ENCODE measurements around the gene TMEM87A.
"Not testable (repeated sequence)": the region's sequence is repeated elsewhere in the genome, so short reads cannot be mapped to it uniquely, and the experiment has no call there.

The TMEM87A gene

DNA sequence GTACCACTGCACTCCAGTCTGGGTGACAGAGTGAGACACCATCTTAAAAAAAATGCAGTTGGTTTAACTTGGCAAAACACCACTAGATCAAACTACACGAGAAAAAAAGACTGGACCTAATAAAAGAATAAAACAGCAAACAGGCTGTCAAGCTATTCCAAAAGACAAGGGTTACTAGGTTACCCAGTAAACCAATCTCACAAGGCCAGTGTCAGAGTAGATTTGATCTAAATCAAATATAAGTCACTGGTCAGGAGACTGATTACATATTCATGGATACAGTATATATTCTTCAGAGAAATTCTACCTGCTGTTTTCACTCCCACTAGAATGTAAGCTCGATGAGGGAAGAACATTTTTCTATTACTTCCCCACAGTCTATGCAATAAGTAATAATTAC is 2.7 kb downstream of the TMEM87A start:
- no peak for DNase-seq (ENCODE audit: low read depth)

DNA sequence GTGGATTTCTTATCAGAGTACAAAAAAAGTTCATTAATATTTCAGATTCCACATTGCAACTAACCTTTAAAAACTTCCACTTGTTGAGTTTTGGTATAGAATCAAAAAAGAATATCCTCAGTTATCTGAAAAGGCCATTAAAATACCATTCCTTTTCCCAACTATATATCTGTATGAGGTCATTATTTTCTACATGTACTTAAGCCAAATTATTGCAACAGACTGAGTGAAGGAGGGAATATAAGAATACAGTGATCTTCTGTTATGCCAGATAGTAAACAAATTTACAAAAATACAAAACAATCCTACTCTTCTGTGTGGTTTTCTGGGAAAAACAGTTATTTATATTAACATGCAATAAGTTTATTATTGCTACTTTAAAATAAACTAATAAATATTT is 5.9 kb downstream of the TMEM87A start:
- DNase-seq (ENCODE audit: low read depth): no peak

DNA sequence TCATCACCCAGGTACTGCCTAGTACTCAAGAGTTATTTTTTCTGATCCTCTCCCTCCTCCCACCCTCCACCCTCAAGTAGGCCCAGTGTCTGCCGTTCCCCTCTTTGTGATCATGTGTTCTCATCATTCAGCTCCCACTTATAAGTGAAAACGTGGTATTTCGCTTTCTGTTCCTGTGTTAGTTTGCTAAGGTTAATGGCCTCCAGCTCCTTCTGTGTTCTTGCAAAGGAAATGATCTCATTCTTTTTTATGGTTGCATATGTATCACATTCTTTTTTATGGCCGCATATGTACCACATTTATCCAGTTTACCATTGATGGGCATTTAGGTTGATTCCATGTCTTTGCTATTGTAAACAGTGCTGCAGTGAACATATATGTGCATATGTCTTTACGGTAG is 8.4 kb downstream of the TMEM87A start:
- DNase-seq (ENCODE audit: low read depth): no peak

DNA sequence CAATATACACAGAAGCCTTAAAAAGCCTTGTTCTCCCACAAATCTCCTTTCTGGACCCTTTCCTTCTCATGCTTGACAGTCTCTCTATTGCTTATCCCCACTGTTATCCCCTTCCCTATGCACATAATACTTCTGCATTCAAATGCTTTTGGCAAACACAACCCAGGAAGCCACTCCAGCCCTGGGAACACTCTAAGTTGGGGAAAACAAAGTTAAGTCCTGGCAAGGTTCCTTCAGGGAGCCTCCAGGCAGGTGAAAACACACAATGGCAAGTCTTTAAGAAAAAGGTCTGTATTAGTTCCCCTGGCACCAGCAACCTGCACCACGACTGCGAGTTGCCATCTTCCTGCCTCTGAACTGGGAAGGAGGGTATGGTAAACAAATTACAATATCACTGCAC is 19.9 kb downstream of the TMEM87A start:
- no peak for DNase-seq (ENCODE audit: low read depth)

DNA sequence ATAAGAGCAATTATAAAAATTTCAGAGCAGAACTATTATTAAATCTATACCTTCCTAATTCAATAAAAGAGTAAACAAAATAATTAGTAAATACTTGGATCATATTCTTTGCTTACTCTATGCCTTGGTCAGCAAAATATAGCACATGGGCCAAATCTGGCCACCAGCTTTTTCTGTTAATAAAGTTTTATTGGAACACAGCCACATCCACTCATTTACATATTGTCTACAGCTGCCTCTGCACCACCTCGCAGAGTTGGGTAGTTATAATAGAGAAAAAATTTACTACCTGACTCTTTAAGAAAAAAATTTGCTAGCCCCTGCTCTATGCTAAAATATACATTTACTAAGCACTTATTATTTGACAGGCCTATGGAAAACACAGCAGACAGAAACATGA is 32.4 kb downstream of the TMEM87A start:
- no peak for DNase-seq (ENCODE audit: low read depth)

DNA sequence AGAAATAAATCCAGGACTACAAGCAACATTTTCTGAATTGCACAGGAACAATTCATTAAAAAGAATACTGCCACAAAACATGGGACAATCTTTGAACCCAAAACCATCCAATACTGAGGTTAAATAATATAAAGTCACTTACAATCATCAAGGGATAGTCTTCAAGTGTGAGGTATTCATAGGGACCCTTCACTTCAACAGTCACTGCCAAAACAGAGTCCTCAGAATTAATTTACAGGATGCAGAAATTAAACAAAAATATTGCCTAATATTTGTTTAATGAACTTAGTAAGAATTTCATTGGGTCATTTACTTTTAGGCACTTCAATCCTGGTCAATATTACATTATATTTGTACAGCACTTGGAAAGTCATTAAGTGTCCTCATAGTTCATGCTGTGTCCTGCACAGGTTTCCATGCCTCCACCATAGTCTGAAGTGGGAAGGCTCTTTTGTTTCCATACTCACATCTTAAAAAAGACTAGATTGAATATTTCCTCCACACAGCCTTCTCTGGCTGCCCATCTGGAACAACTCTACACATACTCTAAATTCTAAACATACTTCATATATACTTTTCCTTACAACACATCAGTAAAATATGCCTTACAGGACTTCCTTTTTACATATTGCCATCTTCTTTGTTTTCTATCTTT is 33.6 kb downstream of the TMEM87A start:
- peak; percentile 8 for DNase-seq (ENCODE audit: low read depth)

DNA sequence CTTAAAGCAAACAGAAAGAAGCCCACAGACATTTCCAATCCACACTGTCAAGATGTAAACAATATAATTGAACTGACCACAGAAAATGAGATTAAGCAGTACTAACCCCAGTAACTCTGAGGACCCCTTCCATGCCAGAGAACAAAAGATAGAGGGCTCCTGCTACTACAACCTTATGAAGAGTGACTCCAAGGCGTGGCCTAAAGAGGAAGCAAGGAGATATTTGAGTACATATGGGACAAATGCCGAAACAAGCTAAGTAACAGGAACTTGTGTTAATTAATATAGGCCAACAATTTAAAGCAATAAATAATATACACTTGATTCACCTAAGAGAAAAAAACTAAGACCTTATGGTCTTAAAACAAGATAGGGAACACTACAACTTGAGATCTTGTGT is 40.1 kb downstream of the TMEM87A start:
- DNase-seq (ENCODE audit: low read depth): no peak

DNA sequence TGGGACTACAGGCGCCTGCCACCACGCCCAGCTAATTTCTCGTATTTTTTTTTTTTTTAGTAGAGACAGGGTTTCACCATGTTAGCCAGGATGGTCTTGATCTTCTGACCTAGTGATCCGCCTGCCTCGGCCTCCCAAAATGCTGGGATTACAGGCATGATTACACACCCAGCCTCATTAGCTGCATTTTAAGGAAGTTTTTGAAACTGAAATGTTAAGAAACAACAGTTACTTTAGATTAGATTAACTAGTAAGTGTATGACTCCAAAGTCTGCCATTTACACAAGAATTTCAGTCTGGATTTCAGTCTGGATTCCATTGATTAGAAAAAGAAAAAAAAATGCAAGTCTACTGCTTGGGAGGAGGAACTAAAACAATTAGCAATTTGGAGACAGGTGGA is 40.6 kb downstream of the TMEM87A start:
- no peak for DNase-seq (ENCODE audit: low read depth)

DNA sequence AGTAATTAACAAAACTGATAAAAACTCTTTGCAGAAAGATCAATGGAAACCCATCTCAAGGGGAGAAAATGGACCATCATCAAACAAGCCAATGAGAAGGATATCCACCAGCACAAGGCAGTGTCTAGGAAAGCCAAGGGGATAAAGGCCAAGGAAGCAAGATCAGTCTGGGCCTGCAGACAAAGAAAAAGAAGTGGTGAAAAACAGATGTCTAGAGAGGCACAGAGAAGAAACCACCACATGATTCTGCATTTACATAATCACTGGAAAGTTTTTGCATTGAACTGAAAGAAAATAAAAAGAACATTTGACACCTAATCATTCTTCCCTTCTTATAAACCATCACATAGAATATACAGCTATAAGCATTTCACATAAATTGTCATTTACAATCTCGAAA is 42.1 kb downstream of the TMEM87A start:
- DNase-seq (ENCODE audit: low read depth): no peak

DNA sequence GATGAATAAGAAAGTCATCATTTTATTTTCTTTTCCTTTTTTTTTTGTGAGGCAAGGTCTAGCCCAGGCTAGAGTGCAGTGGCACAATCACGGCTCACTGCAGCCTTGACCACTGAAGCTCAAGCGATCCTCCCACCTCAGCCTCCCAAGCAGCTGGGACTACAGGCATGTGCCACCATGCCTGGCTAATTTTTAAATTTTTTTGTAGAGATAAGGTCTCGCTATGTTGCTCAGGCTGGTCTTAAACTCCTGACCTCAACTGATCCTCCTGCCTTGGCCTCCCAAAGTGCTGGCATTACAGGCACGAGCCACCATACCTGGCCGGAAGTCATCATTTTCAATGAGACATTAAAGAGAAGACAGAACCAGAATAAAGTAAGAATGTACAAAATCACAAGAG is 44.3 kb downstream of the TMEM87A start:
- not testable (repeated sequence) for DNase-seq (ENCODE audit: low read depth)

DNA sequence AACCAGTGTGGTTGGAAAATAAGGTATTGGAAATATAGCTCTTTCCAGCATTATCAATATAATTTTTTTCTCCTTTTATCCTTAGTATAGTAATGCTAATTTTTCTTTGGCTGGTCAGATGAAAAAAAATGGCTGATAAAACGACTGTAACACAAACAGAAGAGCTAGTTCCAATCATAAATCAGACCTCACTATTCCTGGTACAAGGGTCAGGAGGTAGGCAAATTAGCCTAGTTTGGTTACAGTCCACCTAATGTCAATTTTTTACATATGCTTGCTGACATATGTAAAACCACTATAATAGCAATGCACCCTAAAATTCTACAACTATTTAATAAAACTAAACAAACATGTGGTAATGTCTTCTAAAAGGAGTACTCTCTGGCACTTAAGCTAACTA is 45.2 kb downstream of the TMEM87A start:
- no peak for DNase-seq (ENCODE audit: low read depth)

DNA sequence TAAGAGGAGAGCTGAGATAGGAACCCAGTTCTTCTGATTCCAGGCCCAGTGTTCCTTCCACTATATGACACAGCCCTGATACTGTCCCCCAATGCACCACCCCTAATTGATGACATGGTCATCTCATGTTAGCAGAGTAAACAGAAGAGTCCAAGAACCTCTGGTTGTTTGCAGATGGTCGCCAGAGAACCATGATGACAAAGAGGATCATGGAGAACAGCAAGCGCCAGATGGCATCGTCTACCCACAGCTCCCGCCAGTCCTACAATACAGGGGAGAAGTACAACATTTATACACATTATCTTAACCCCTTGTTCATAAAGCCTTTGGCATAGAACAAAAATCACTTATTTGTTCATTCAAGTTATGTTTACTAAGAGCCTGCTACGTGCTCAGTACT is 46.6 kb downstream of the TMEM87A start:
- DNase-seq (ENCODE audit: low read depth): no peak

DNA sequence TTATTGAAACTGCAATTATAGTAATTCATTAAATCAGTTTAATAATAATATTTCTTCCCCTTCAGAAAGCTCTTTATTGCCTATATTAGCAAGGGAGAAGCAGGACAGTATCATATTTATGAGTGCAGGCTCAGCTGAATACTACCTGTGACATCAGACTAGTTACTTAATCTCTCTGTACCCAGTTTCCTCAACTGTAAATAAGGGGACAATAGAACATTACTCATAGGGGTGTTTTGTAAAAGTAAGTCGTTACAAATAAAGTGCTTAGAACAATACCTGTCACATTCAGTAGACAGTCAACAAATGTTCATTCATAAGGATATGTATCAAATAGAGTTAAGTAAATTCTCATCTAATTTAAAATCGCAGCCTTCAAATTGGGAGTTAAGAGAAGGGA is 53.0 kb downstream of the TMEM87A start:
- no peak for DNase-seq (ENCODE audit: low read depth)

DNA sequence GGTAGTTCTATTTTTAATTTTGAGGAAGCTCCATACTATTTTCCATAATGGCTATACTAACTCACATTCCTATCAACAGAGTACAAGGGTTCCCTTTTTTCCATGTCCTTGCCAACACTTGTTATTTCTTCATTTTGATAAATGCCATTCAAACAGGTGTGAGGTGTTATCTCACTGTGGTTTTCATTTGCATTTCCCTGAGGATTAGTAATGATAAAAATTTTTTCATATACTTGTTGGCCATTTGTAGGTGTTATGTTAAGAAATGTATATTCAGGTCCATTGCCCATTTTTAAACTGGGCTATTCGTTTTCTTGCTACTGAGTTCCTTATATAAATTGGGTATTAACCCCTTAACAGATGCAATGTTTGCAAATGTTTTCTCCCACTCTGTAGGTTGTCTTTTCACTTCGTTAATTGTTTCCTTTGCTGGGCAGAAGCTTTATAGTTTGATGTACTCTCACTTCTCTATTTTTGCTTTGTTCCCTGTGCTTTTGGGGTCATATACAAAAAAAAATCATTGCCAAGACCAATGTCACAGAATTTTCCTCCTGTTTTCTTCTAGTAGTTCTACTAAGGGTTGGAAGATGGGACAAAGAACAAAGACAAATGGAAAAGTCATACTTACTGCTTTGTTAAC is 54.2 kb downstream of the TMEM87A start:
- no peak for DNase-seq (ENCODE audit: low read depth)

DNA sequence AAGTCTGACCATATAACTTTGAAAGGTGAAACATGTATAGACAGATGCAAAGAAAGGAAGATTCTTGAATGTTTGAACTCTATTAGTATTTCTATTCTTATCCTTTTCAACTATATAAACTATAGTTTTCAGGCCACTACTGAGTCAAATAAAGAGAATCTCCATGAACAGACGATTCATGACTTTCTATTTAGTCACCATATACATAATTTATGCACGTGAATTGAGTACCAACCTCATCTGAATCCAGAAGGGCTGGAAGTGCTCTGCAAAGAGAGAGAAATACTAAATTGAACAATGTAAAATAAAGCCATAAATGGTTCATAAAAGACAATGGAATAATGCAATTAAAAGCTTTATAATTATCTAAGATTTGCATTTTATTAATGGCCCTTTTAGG is 55.7 kb downstream of the TMEM87A start:
- DNase-seq (ENCODE audit: low read depth): no peak

DNA sequence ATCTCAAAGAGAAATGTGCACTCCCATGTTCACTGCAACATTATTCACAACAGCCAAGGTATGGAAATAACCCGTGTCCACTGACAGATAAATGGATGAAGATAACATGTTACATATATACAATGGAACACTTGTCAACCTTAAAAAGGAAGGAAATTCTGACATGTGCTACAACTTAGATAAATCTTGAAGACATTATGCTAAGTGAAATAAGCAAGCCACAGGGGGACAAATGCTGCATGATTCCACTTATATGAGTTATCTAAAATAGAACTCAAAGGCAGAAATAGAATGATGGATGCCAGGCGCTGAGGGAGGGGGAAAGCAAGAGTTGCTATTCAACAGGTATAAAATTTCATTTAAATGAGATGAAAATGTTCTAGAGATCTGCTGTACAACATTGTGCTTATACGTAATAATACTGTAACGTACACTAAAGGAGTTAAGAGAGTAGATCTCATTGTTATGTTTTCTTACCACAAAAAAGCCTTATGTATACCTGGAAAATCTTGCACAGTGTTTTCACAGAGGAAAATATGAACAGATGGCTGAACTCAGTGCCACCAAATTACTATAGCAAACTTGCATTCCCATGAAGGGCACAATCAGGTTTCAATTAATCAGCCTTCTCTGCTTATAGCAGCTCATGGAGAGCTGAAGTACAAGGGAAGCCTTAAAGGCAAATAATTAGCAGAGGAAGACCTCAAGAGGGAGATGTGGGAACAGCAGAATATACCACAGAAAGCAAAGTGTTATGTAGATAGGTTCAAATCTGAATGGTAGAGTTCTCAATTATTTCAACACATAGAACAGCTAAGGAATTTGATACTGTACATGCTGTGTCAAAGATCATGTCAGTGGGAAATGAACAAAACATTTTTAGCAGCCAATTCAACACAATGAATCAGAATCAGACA is 57.1 kb downstream of the TMEM87A start:
- no peak for DNase-seq (ENCODE audit: low read depth)

DNA sequence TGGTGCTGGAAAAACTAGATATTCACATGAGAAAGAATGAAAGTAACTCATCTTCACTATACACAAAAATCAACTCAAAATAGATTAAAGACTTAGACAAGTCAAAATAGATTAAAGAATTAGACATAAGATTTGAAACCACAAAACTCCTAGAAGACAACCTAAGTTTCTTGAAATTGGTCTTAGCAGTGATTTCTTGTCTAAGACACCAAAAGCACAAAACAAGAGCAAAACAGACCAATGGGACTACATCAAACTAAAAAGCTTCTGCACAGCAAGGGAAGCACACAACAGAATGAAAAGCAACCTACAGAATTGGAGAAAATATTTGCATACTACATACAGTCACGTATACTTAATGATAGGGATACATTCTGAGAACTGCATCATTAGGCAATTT is 58.6 kb downstream of the TMEM87A start:
- no peak for DNase-seq (ENCODE audit: low read depth)

DNA sequence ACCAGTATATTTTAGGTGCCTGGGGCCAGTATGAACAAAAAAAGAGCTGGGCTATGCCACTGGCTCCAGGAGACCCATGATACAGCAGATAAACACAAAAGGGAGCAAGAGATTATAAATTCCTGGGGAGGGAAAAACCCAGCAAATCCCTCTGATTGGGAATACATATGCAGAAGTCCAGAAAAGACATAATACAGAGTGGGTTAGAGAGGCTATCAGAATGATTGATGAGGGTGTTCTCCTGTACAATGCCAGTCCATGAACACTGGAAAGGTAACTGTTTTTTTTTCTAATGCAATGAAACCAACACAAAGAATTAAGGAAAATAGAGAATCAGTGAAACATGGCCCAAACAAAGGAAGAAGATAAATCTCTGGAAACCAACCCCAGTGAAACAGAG is 59.7 kb downstream of the TMEM87A start:
- DNase-seq (ENCODE audit: low read depth): no peak

DNA sequence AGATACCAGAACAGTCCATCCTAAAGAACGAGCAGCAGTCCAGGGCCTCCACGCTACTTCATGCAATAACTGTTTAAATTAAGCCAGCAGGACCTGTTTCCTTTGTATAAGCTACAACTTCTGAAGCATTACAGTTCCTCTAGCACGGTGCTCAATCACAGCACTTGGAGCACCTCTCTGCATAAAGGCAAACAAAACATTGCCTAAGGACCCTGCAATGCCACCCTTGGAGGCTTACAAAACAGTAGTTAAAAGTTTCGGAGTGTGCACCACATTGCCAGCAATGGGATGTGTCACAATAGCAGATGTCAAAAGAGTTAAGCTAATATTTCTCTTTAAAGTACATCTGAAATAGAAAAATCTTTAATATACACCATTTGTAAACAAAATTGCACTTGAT is 62.5 kb downstream of the TMEM87A start:
- no peak for DNase-seq (ENCODE audit: low read depth)

DNA sequence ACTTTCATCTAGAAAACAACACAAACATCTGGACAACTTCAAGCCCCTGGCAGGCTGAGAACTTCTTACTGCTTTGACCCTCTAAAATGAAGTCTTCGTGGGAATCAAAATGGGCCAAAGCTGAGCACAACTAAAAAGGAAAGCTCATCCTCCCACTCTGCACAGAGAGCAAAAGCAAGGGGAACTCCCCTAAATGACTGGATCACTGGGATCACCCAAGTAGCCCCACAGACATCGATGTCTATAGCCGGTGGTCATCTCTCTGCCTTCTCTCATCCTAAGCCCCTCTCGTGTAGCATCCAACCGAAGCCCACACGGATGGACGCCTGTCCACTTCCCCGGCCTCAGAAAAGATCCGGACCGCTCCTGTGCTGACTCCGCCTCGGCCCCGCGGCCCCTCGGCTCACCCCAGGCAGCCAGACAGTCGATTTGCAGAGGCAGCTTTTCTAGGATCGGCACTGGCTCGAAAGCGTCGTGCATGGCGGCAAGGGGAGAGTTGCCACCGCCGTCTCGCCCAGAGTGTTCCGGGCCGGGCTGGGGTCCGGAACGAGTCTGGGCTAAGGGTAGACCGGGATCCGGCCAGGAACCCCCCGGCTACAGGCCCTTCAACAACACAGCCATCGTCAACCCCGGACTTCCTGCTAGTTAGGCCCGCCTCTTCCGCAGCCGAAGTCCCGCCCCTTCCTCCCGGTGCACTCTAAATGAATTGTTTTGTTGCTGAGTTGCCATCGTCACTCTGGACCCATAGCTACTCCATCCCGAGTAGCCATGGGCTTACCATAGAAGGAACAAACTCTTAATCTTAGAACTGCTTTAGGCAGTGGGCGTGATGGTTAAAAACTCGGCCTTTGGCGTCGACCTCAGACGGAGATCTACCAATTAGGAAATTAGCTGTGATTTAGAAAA is 65.3 kb downstream of the TMEM87A start, which contains the start of gene VPS39:
Gene VPS39 (minus strand): TSS at position 631 of the 906 bp plus-strand sequence. CDS start 151 bp downstream, at position 480.
- peak; percentile 44 for DNase-seq (ENCODE audit: low read depth)

DNA sequence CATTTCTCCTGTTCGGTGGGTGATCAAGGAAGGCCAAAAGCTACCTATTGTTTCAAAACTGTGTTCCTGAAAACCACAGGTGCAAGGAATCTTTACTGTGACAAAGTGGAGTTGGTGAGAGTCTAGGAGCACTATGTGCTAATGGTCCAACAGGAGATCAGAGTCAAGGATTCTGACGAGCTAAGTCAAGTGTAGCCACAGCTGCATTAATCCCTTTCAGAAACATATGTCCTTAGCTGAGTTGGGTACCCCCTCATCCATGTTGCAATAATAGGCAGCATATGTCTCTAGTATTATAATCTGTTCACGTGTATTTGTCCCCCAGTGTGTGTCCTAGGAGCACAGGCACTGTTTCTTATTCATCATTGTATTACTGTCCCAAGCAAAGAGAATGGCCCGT is 66.8 kb downstream of the TMEM87A start:
- DNase-seq (ENCODE audit: low read depth): no peak

DNA sequence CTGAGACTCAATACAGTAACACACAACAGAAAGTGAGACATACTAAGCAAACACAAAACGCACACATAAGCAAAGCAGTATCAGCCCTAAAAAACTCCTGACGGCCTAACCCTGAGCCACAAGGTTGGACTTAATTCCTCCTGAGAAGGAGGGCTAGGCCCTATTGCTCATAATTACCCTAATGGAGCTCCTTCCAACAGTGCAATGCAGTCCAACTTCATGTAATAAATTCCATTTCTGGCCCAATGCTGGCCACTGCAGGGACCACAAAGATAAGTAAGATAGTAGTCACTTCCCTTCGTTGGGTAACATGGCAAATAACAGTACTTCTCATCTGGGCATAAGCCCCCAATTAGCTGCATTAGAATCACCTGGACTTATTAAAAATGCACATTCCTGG is 69.3 kb downstream of the TMEM87A start:
- no peak for DNase-seq (ENCODE audit: low read depth)
